Hepatocyte (in vitro differentiated cells): ENCODE data around the gene ZMYND12.

Source experiments
- CTCF ChIP-seq: fragments of 200-600 bp; sonication (generic); IDR thresholded peaks from 2 replicates; pipeline ENCODE4 v1.5.1; 2016; ENCODE audit warnings: antibody characterized with exemption, mild to moderate bottlenecking; ENCODE audit not compliant: poor library complexity
- EZH2 ChIP-seq: fragments of 200-600 bp; sonication (generic); IDR thresholded peaks from 2 replicates; pipeline ENCODE4 v1.6.1; 2016; ENCODE audit warnings: antibody characterized with exemption, mild to moderate bottlenecking, borderline replicate concordance

GRCh38 chr1:42417166-42417565 lies 38.7 kb downstream of the ZMYND12 start:
- no peak for TF ChIP-seq CTCF
- TF ChIP-seq EZH2: no peak
